SK-N-SH (cell line): ENCODE data around the gene FBXO44. TPM values are rescaled to one million over a fixed set of nuclear protein-coding genes. Genes with fewer than 3 reads are reported as not detected.

Source experiments
- CTCF ChIA-PET: fragments of 300-600, 350-600 bp; formaldehyde crosslinking; extraction: SDS; loops from one replicate; lab custom pipeline; 2021; lab: Yijun Ruan, JAX
- POLR2A ChIA-PET: fragments of 350-600 bp; sonication (Branson Sonifier 250); formaldehyde crosslinking; extraction: SDS; loops from one replicate; lab custom pipeline; 2020; ENCODE audit warnings: antibody characterized with exemption, inconsistent platforms; lab: Yijun Ruan, JAX
- DNase-seq: peaks from one replicate; pipeline ENCODE4 v3.0.0; 2012
- H2AFZ ChIP-seq: fragments of 200-600 bp; sonication (generic); 2 replicates; pipeline ENCODE4 v1.8.1; 2016; ENCODE audit warnings: antibody characterized with exemption, mild to moderate bottlenecking, low read depth
- H3F3A ChIP-seq: fragments of 200-600 bp; sonication (generic); replicated peaks from 2 replicates; pipeline ENCODE3; 2016; ENCODE audit warnings: antibody characterized with exemption, mild to moderate bottlenecking; ENCODE audit not compliant: insufficient read depth
- H3K27ac ChIP-seq, 2 experiments: fragments of 200-500 bp in 1 of 2; fragments of 200-600 bp in 1 of 2; sonication (Bioruptor generic) in 1 of 2; sonication (generic), shearing (Covaris generic) in 1 of 2; 2 replicates each; pipeline versions ENCODE4 v1.5.1 to v1.6.1; 2014 to 2016; ENCODE audit warnings: low read depth in 2 of 2, inconsistent platforms in 1 of 2, low read length in 1 of 2, mild to moderate bottlenecking in 1 of 2, mixed read lengths in 1 of 2
- H3K27me3 ChIP-seq: fragments of 200-600 bp; sonication (generic), shearing (Covaris generic); 2 replicates; pipeline ENCODE4 v1.6.1; 2016; ENCODE audit warnings: mixed run types; ENCODE audit not compliant: insufficient read depth
- H3K36me3 ChIP-seq, 2 experiments: fragments of 200-500 bp in 1 of 2; fragments of 200-600 bp in 1 of 2; sonication (Bioruptor generic) in 1 of 2; sonication (generic) in 1 of 2; replicated peaks in 1 of 2; 2 replicates each; pipeline versions ENCODE3 to v1.5.1; 2014 to 2016; ENCODE audit warnings: low read length in 1 of 2, mild to moderate bottlenecking in 1 of 2; ENCODE audit not compliant: insufficient read depth in 2 of 2, control insufficient read depth in 1 of 2
- H3K4me1 ChIP-seq, 2 experiments: fragments of 200-500 bp in 1 of 2; fragments of 200-600 bp in 1 of 2; sonication (Bioruptor generic) in 1 of 2; sonication (generic), shearing (Covaris generic) in 1 of 2; 2 replicates each; pipeline versions ENCODE4 v1.5.1 to v1.6.1; 2014 to 2016; ENCODE audit warnings: low read depth in 1 of 2, low read length in 1 of 2, mixed run types in 1 of 2; ENCODE audit not compliant: insufficient read depth in 2 of 2, control insufficient read depth in 1 of 2
- H3K4me2 ChIP-seq: fragments of 200-600 bp; sonication (generic), shearing (Covaris generic); 2 replicates; pipeline ENCODE4 v1.6.1; 2017; ENCODE audit warnings: mixed run types
- H3K4me3 ChIP-seq, 2 experiments: fragments of 200-500 bp in 1 of 2; fragments of 200-600 bp in 1 of 2; sonication (Bioruptor generic) in 1 of 2; sonication (generic), shearing (Covaris generic) in 1 of 2; 2 replicates each; pipeline versions ENCODE4 v1.5.1 to v1.8.1; 2014 to 2016; ENCODE audit warnings: low read depth in 2 of 2, inconsistent platforms in 1 of 2, low read length in 1 of 2, mild to moderate bottlenecking in 1 of 2, mixed read lengths in 1 of 2, moderate library complexity in 1 of 2
- H3K79me2 ChIP-seq: fragments of 200-600 bp; sonication (generic); 2 replicates; pipeline ENCODE4 v1.8.1; 2017; ENCODE audit warnings: mild to moderate bottlenecking; ENCODE audit not compliant: insufficient read depth
- H3K9ac ChIP-seq: fragments of 200-600 bp; sonication (generic); 2 replicates; pipeline ENCODE4 v1.6.1; 2017; ENCODE audit warnings: mixed run types
- H3K9me2 ChIP-seq: fragments of 200-600 bp; sonication (generic); 2 replicates; pipeline ENCODE4 v1.6.1; 2017; ENCODE audit warnings: mixed run types
- H3K9me3 ChIP-seq: fragments of 200-600 bp; sonication (generic); 2 replicates; pipeline ENCODE4 v1.6.1; 2017; ENCODE audit warnings: mixed run types, mild to moderate bottlenecking, moderate library complexity
- H4K20me1 ChIP-seq: fragments of 200-600 bp; sonication (generic); 2 replicates; pipeline ENCODE4 v1.6.1; 2017; ENCODE audit warnings: mild to moderate bottlenecking, mixed run types; ENCODE audit not compliant: insufficient read depth
- ELF1 ChIP-seq: IDR thresholded peaks from 2 replicates; pipeline ENCODE4 v1.4.0; 2012
- IRF3 ChIP-seq: fragments of 150-350 bp; IDR thresholded peaks from 2 replicates; pipeline ENCODE4 v1.6.1; 2016; ENCODE audit warnings: mild to moderate bottlenecking, low read depth, low read length
- MAX ChIP-seq: IDR thresholded peaks from 2 replicates; pipeline ENCODE4 v1.4.0; 2012; ENCODE audit warnings: low read depth
- POLR2AphosphoS5 ChIP-seq: IDR thresholded peaks from 2 replicates; pipeline ENCODE4 v1.6.1; 2012; ENCODE audit warnings: low read depth, low read length
- RFX5 ChIP-seq: IDR thresholded peaks from 2 replicates; pipeline ENCODE4 v1.6.1; 2012; ENCODE audit warnings: mild to moderate bottlenecking, improper control_type of control experiment, low read length
- RXRA ChIP-seq: IDR thresholded peaks from 2 replicates; pipeline ENCODE4 v1.4.0; 2012; ENCODE audit warnings: low read depth, mild to moderate bottlenecking, borderline replicate concordance
- SIN3A ChIP-seq: IDR thresholded peaks from 2 replicates; pipeline ENCODE4 v1.6.1; 2012; ENCODE audit warnings: low read depth, mild to moderate bottlenecking, low read length, moderate library complexity, borderline replicate concordance
- SMC3 ChIP-seq: IDR thresholded peaks from 2 replicates; pipeline ENCODE4 v1.6.1; 2012; ENCODE audit warnings: low read depth, low read length, improper control_type of control experiment
- USF1 ChIP-seq: IDR thresholded peaks from 2 replicates; pipeline ENCODE4 v1.4.0; 2012; ENCODE audit warnings: low read depth, borderline replicate concordance
- WGBS: methylation state at CpG from one replicate; pipeline ENCODE4 v1.1.6; 2017; ENCODE audit warnings: low lambda C conversion rate; 5-methylcytosine and 5-hydroxymethylcytosine counted together
- polyA plus RNA-seq, 3 experiments: library from polyadenylated mRNA; depleted of rRNA; stranded (reverse); fragments of >200 nt; gene quantifications; 2 replicates each; pipeline ENCODE4 v1.2.3, GENCODE V29; 2012

Gene FBXO44
- polyA plus RNA-seq, 1 of the 3 experiments (the other 2 are of a cell fraction) = 42.8 TPM

- 76% methylated on average over 6 of the region's 6 CpGs for WGBS
- Histone ChIP-seq H3K27ac (no peak overlapping the region), H3K4me1 (peaks cover 0 to 13% of the 10 kb centered on the region in 2 experiments; a peak in 1 of 4 replicates), H3K9ac (no peak overlapping the region), H3K27me3 (no peaks in the 10 kb centered on the region), H3K9me2 (no peaks in the 10 kb centered on the region), H3K9me3 (no peaks in the 10 kb centered on the region), H3K4me3 (no peak overlapping the region), H3K4me2 (no peak overlapping the region), H3K79me2 (no peaks in the 10 kb centered on the region), H4K20me1 (no peaks in the 10 kb centered on the region), H3F3A (no peaks in the 10 kb centered on the region), H3K36me3 (no peaks in the 10 kb centered on the region), H2AFZ (no peak overlapping the region)
- TF ChIP-seq RFX5 (no peak), ELF1 (no peak), POLR2AphosphoS5 (no peak), IRF3 (no peak), SMC3 (no peak), USF1 (no peak), MAX (no peak)
- CTCF ChIA-PET = interaction anchor here (0.6 to 9.9 kb wide), 8 partner anchors 16 to 610 kb away, joined by 3 to 205 read pairs (median 5); partner anchors contain the start of genes DISP3, FBXO6 and UBIAD1
- POLR2A ChIA-PET = interaction anchor here (0.7 kb wide), 1 partner anchor 386 kb away, joined by 3 read pairs; the partner anchor contains the start of gene MTOR
- no peak for DNase-seq
These were observed 6.6 kb upstream of the FBXO44 start for GRCh38 chr1:11648039-11648438.

GRCh38 chr1:11648732-11649158 lies 5.9 kb upstream of the FBXO44 start:
- no peak overlapping the region for H3K9ac ChIP-seq
- H3K4me2 ChIP-seq = no peak overlapping the region
- H3K4me1 ChIP-seq = peaks cover 0 to 16% of the 10 kb centered on the region in 2 experiments; a peak in 1 of 4 replicates
- no peak overlapping the region for H2AFZ ChIP-seq
- no peaks in the 10 kb centered on the region for H3K9me2 ChIP-seq
- H3K4me3 ChIP-seq = no peak overlapping the region
- ChIA-PET CTCF (interaction anchor here (1.5 to 9.9 kb wide), 8 partner anchors 15 to 611 kb away, joined by 3 to 205 read pairs (median 24); partner anchors contain the start of gene FBXO6), POLR2A (no interaction called here)
- no peaks in the 10 kb centered on the region for H4K20me1 ChIP-seq
- no peak for TF ChIP-seq USF1
- no peak for TF ChIP-seq SIN3A
- TF ChIP-seq RXRA = no peak
- no peaks in the 10 kb centered on the region for H3K27me3 ChIP-seq
- H3K27ac ChIP-seq = no peak overlapping the region
- H3K9me3 ChIP-seq = no peaks in the 10 kb centered on the region
- WGBS = 77% methylated on average over 26 of the region's 30 CpGs
- DNase-seq = no peak
- no peaks in the 10 kb centered on the region for H3K36me3 ChIP-seq
- no peaks in the 10 kb centered on the region for H3F3A ChIP-seq
- H3K79me2 ChIP-seq = no peaks in the 10 kb centered on the region
